Spleen (tissue), 7 donors: ENCODE results near the gene EPHB1.

Experiments used
- CTCF ChIP-seq, 11 experiments: fragments of 200-600 bp in 7 of 11; fragments of 450-650 bp in 4 of 11; sonication (generic) in 4 of 11; IDR thresholded peaks in 8 of 11; conservative IDR thresholded peaks in 3 of 11; 1 replicate in 7 of 11; 2 replicates in 4 of 11; pipeline versions ENCODE4 v1.4.0 to v1.8.0; 2016 to 2021; ENCODE audit warnings: antibody characterized with exemption in 11 of 11, inconsistent platforms in 4 of 11, mild to moderate bottlenecking in 1 of 11
- POLR2A ChIP-seq, 3 donors: fragments of 450-650 bp; IDR thresholded peaks; one replicate each; pipeline ENCODE4 v1.5.1; 2017; ENCODE audit warnings: antibody characterized with exemption in 3 of 3, mild to moderate bottlenecking in 1 of 3
- donor health status: DM: no; HTN: no; CAD: no; lungs with moderate emphysema.
- donor health status: DM: no; HTN: no; CAD: no.
- donor health status: DM: no; HTN: no; CAD: no.

GRCh38 chr3:134974624-134975023, 179.6 kb downstream of the EPHB1 start:
- TF ChIP-seq CTCF (IDR thresholded peaks at IDR 0.05 in 8 of 11, conservative IDR thresholded peaks at IDR 0.05 in 3 of 11) (no peak), POLR2A (IDR thresholded peaks at IDR 0.05) (no peak)
